Measurements from ENCODE around the gene NMNAT2.

The NMNAT2 gene

GRCh38 chr1:183295521-183295920 is 122.7 kb downstream of the NMNAT2 start:
- TF ChIP-seq, protein P1, sequence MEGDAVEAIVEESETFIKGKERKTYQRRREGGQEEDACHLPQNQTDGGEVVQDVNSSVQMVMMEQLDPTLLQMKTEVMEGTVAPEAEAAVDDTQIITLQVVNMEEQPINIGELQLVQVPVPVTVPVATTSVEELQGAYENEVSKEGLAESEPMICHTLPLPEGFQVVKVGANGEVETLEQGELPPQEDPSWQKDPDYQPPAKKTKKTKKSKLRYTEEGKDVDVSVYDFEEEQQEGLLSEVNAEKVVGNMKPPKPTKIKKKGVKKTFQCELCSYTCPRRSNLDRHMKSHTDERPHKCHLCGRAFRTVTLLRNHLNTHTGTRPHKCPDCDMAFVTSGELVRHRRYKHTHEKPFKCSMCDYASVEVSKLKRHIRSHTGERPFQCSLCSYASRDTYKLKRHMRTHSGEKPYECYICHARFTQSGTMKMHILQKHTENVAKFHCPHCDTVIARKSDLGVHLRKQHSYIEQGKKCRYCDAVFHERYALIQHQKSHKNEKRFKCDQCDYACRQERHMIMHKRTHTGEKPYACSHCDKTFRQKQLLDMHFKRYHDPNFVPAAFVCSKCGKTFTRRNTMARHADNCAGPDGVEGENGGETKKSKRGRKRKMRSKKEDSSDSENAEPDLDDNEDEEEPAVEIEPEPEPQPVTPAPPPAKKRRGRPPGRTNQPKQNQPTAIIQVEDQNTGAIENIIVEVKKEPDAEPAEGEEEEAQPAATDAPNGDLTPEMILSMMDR (IDR thresholded peaks at IDR 0.05; ENCODE audit: extremely low read depth, missing control alignments) = no peak
- DNase-seq (ENCODE audit: low spot score) = no peak

DNA sequence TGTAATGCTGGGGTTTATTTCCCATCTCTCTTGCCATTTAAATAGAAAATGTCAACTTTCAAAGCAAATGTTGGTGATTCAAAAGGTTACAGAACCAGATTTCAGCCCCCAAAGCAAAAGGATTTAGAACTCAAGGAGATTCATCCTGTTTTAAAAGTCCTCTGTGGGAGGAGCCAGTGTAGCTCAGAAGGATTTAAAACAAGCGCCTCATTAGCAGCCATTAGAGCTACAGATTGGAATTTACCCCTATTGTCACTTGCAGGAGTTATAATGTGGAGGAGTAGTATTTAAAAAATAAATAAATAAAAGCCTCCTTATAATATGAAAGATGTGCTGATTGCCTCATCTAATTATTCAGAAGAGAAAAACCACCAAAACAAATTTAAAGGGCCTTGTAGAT is 124.3 kb downstream of the NMNAT2 start:
- DNase-seq (ENCODE audit: low spot score) = no peak
- TF ChIP-seq, protein P1 (IDR thresholded peaks at IDR 0.05; ENCODE audit: extremely low read depth, missing control alignments) = no peak

DNA sequence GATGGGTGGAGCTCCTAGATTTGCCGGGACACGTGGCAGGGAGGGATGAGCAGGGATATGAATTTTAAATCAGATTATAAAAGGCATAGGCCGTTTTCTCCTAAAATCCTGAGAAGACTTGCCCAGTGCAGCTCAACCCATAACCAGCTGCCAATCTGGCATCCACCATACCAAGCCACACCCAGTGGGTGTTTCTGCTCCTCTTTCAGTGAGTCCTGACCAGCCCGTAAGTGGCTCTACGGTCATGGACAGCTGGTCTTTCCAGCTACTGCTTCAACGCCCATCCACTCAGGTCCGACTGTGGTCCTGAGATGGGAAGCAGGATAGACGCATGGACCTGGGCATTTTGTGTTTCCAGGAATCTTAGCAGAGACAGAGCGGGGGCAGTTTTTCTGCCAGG is 124.9 kb downstream of the NMNAT2 start:
- no peak for DNase-seq (ENCODE audit: low spot score)

DNA sequence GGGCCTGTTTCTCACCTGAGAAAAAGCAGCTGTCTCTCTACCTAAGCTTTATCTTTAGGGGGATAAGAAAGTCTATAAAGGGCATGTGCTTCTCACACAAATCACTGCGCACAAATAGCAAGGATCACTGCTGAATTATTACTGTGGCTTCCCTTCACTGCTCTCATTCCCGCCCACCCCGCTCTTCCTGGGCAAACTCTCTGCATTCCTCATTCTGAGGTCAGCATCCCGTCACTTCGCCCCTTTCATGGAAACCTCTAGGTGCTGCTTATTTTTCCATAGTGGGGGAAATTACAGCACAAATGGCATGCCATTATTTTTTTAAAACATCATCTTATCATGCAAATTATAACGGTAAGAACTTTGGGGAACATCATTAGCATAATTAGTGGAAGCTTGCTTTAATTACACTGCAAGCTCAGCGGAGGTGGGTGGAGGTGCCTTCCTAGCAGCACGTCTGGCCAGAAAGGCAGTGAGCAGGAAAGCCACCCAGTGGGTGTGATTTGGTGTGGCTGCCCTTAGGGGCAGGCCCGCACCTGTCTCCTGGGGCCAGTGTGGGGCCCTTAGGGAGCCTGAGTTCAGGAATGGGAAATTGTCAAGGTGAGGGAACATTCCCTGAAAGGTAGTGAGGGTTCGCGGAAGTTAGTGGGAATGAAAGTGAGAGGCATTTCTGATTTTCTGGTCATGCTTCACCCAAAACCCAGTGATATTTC is 126.2 kb downstream of the NMNAT2 start:
- no peak for DNase-seq (ENCODE audit: low spot score)
- TF ChIP-seq, protein P1 (IDR thresholded peaks at IDR 0.05; ENCODE audit: extremely low read depth, missing control alignments) = no peak

More for the DNA sequence above, 124.9 kb downstream of the NMNAT2 start:
- TF ChIP-seq, protein P1 (IDR thresholded peaks at IDR 0.05; ENCODE audit: extremely low read depth, missing control alignments) = no peak

- DNase-seq (ENCODE audit: low spot score) = no peak
- TF ChIP-seq, protein P1 (IDR thresholded peaks at IDR 0.05; ENCODE audit: extremely low read depth, missing control alignments) = no peak
Measured at GRCh38 chr1:183291216-183291762, 126.9 kb downstream of the NMNAT2 start.

DNA sequence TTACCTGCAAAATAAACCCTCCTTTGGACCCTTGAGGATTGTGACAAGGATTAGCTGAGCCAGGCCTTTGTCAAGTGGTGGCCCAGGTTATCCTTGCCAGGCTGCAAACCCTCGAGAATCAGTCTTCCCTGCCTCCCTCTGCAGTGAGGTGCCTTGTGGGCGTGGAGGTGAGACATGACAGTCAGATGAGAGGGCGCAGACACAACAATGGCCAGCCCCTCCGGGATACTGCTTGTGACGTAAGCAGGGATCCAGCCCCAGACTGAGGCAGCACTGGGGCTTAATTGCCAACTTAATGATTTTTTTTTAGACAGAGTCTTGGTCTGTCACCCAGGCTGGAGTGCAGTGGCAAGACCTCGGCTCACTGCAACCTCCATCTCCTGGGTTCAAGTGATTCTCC is 127.6 kb downstream of the NMNAT2 start:
- TF ChIP-seq, protein P1 (IDR thresholded peaks at IDR 0.05; ENCODE audit: extremely low read depth, missing control alignments) = no peak
- DNase-seq (ENCODE audit: low spot score) = no peak

DNA sequence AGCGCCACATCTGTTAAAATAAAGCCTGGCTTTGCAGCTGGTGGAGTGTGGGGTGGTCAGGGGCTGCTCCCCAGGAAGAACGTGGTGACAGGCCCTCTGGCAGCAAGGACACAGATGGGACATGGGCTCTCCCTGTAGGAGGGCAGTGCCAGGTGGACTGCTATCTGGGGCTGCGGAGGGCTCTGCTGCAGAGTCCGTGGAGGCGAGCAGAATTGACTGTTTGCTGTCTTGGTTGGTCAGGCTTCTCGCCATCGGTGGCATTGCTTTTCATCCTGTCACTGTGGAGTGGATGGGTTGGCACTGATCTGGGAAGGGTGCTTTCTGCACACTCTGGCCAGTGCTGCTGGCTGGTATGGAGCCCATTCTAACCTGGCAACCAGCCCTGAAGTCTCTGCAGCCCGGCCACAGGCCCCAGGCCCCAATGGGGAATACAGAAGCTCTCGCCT is 129.1 kb downstream of the NMNAT2 start:
- DNase-seq (ENCODE audit: low spot score) = no peak
- TF ChIP-seq, protein P1 (IDR thresholded peaks at IDR 0.05; ENCODE audit: extremely low read depth, missing control alignments) = no peak

All from GM20000 (cell line).